IMR-90 (cell line): Measurements from ENCODE around the gene SLIT3. TPM values are rescaled to one million over a fixed set of nuclear protein-coding genes. Genes with fewer than 3 reads are reported as not detected.

Source experiments
- ATAC-seq: fragments of 200-7000 bp; cut with Tn5 transposase; 2 replicates; pipeline ENCODE4 v1.9.1; 2020; ENCODE audit warnings: low read depth, mild to moderate bottlenecking, moderate library complexity
- BruUV-seq: library from RNA; stranded (reverse); fragments of 400-500 nt; replicated peaks from 2 replicates; lab custom pipeline; 2021; lab: Mats Ljungman, UMichigan
- CTCF ChIA-PET: fragments of 300-600 bp; formaldehyde crosslinking; extraction: SDS; loops from one replicate; lab custom pipeline; 2021; ENCODE audit warnings: antibody characterized with exemption; lab: Yijun Ruan, JAX
- POLR2A ChIA-PET: fragments of 300-600 bp; sonication (Branson Sonifier 250); formaldehyde crosslinking; loops from one replicate; lab custom pipeline; 2022; ENCODE audit warnings: antibody characterized with exemption; ENCODE audit not compliant: unreplicated experiment; lab: Charles Lee
- DNase-seq: peaks from one replicate; pipeline ENCODE4 v3.0.0; 2013
- H2AFZ ChIP-seq: replicated peaks from 2 replicates; pipeline ENCODE3; 2013; ENCODE audit warnings: low read length, mild to moderate bottlenecking; ENCODE audit not compliant: poor library complexity
- H2AK5ac ChIP-seq: 2 replicates; pipeline ENCODE4 v1.6.1; 2013; ENCODE audit warnings: low read depth, low read length, inconsistent platforms
- H2AK9ac ChIP-seq: replicated peaks from 2 replicates; pipeline ENCODE3; 2013; ENCODE audit warnings: mild to moderate bottlenecking, low read depth, low read length, moderate library complexity; ENCODE audit not compliant: poor library complexity
- H2BK120ac ChIP-seq: 2 replicates; pipeline ENCODE4 v1.6.1; 2013; ENCODE audit warnings: low read depth, low read length, inconsistent platforms
- H2BK15ac ChIP-seq: 3 replicates; pipeline ENCODE4 v1.6.1; 2013; ENCODE audit warnings: low read depth, low read length, inconsistent platforms
- H2BK20ac ChIP-seq: 2 replicates; pipeline ENCODE4 v1.6.1; 2013; ENCODE audit warnings: low read depth, mild to moderate bottlenecking, inconsistent platforms, low read length, moderate library complexity
- H2BK5ac ChIP-seq: 2 replicates; pipeline ENCODE4 v1.6.1; 2013; ENCODE audit warnings: mild to moderate bottlenecking, low read depth, low read length, inconsistent platforms; ENCODE audit not compliant: poor library complexity, severe bottlenecking
- H3K14ac ChIP-seq: replicated peaks from 2 replicates; pipeline ENCODE4 v1.6.1; 2013; ENCODE audit warnings: low read depth, low read length, inconsistent platforms
- H3K18ac ChIP-seq: 2 replicates; pipeline ENCODE4 v1.6.1; 2013; ENCODE audit warnings: low read depth, low read length, control low read depth
- H3K23ac ChIP-seq: 2 replicates; pipeline ENCODE4 v1.6.1; 2013; ENCODE audit warnings: low read depth, low read length, inconsistent platforms
- H3K27ac ChIP-seq: 2 replicates; pipeline ENCODE4 v1.5.1; 2013; ENCODE audit warnings: mild to moderate bottlenecking, control low read depth, low read length; ENCODE audit not compliant: insufficient read depth
- H3K27me3 ChIP-seq: 2 replicates; pipeline ENCODE4 v1.6.1; 2013; ENCODE audit warnings: low read length; ENCODE audit not compliant: control insufficient read depth, insufficient read depth
- H3K36me3 ChIP-seq: 2 replicates; pipeline ENCODE4 v1.6.1; 2013; ENCODE audit warnings: low read length, mixed read lengths; ENCODE audit not compliant: control insufficient read depth, insufficient read depth
- H3K4ac ChIP-seq: 2 replicates; pipeline ENCODE4 v1.6.1; 2013; ENCODE audit warnings: low read depth, low read length, inconsistent platforms
- H3K4me1 ChIP-seq: 2 replicates; pipeline ENCODE4 v1.6.1; 2013; ENCODE audit warnings: low read length, mixed read lengths; ENCODE audit not compliant: control insufficient read depth, insufficient read depth
- H3K4me2 ChIP-seq: 2 replicates; pipeline ENCODE4 v1.6.1; 2013; ENCODE audit warnings: low read depth, mild to moderate bottlenecking, control low read depth, low read length, moderate library complexity
- H3K4me3 ChIP-seq: 2 replicates; pipeline ENCODE4 v1.5.1; 2013; ENCODE audit warnings: low read depth, mild to moderate bottlenecking, control low read depth, low read length, moderate library complexity; ENCODE audit not compliant: insufficient read depth
- H3K56ac ChIP-seq: 2 replicates; pipeline ENCODE4 v1.6.1; 2013; ENCODE audit warnings: low read length, inconsistent platforms; ENCODE audit not compliant: insufficient read depth; ENCODE audit errors: extremely low read depth
- H3K79me1 ChIP-seq, 2 experiments: 2 replicates each; pipeline ENCODE4 v1.6.1; 2013; ENCODE audit warnings: low read length in 2 of 2, inconsistent platforms in 1 of 2, low read depth in 1 of 2
- H3K9ac ChIP-seq: 2 replicates; pipeline ENCODE4 v1.6.1; 2013; ENCODE audit warnings: low read depth, low read length, control low read depth
- H3K9me1 ChIP-seq: 2 replicates; pipeline ENCODE4 v1.6.1; 2013; ENCODE audit warnings: low read length, inconsistent platforms; ENCODE audit not compliant: insufficient read depth
- H3K9me3 ChIP-seq: 2 replicates; pipeline ENCODE4 v1.6.1; 2013; ENCODE audit warnings: low read length; ENCODE audit not compliant: control insufficient read depth, insufficient read depth
- H4K20me1 ChIP-seq: 2 replicates; pipeline ENCODE4 v1.6.1; 2013; ENCODE audit warnings: low read length, inconsistent platforms; ENCODE audit not compliant: insufficient read depth
- H4K5ac ChIP-seq: 2 replicates; pipeline ENCODE4 v1.6.1; 2013; ENCODE audit warnings: mild to moderate bottlenecking, low read depth, low read length, control low read depth
- H4K8ac ChIP-seq, 2 experiments: 2 replicates each; pipeline ENCODE4 v1.6.1; 2013; ENCODE audit warnings: low read depth in 2 of 2, low read length in 2 of 2, control low read depth in 1 of 2, inconsistent platforms in 1 of 2
- H4K91ac ChIP-seq: 2 replicates; pipeline ENCODE4 v1.6.1; 2013; ENCODE audit warnings: low read depth, low read length, inconsistent platforms; ENCODE audit not compliant: insufficient read depth
- CEBPB ChIP-seq: IDR thresholded peaks from 2 replicates; pipeline ENCODE4 v1.6.1; 2012; ENCODE audit warnings: low read depth, low read length, improper control_type of control experiment
- CHD1 ChIP-seq: IDR thresholded peaks from 2 replicates; pipeline ENCODE4 v1.6.1; 2012; ENCODE audit warnings: low read depth, low read length, improper control_type of control experiment
- ELK1 ChIP-seq: fragments of 150-350 bp; IDR thresholded peaks from 2 replicates; pipeline ENCODE4 v1.6.1; 2016; ENCODE audit warnings: low read depth, mild to moderate bottlenecking, low read length, moderate library complexity, borderline replicate concordance
- WGBS, 2 experiments: methylation state at CpG; one replicate each; pipeline versions ENCODE4 v1.1.5 to v1.1.7; 2013; ENCODE audit warnings: missing lambda C conversion rate in 2 of 2; ENCODE audit not compliant: insufficient read length in 1 of 2; ENCODE audit errors: extremely low coverage in 2 of 2; 5-methylcytosine and 5-hydroxymethylcytosine counted together
- dilution Hi-C: fragments of 300-500 bp; cut with HindIII; formaldehyde crosslinking; loops from one replicate; pipeline ENCODE4 v1.14.3; 2018; ENCODE audit warnings: low sequenced_read_pairs; ENCODE audit not compliant: unreplicated experiment
- in situ Hi-C: fragments of 300-500 bp; cut with MboI; formaldehyde crosslinking; loops from 3 replicates; pipeline ENCODE4 v1.14.3; 2019; ENCODE audit warnings: low sequenced_read_pairs, inconsistent platforms, mixed read lengths
- intact Hi-C: fragments of 100-400 bp; cut with micrococcal nuclease; formaldehyde crosslinking; loops from 2 replicates; pipeline ENCODE4 v1.10.0; 2022
- polyA plus RNA-seq, 3 experiments: library from polyadenylated mRNA; depleted of rRNA; stranded (reverse); fragments of >200 nt; gene quantifications; 2 replicates each; pipeline ENCODE4 v1.2.3, GENCODE V29; 2012; ENCODE audit warnings: low replicate concordance in 1 of 3
- total RNA-seq: library from RNA; depleted of rRNA; stranded (reverse); fragments of >200 nt; gene quantifications from 2 replicates; pipeline ENCODE4 v1.2.3, GENCODE V29; 2012

The SLIT3 gene
- total and polyA plus RNA-seq, 2 of the 4 experiments (the other 2 are of a cell fraction), result 0.18 to 0.50 TPM

- Histone ChIP-seq H2BK5ac (no peak overlapping the region), H2BK120ac (peak overlapping the region; percentile 88; the same call in 1 of the 2 replicates), H3K18ac (no peak overlapping the region), H3K4me1 (peaks cover 7% of the 10 kb centered on the region), H3K4ac (no peak overlapping the region), H4K5ac (no peak overlapping the region), H2BK15ac (peak overlapping the region; percentile 36; the same call in 1 of the 3 replicates), H3K79me1 (no peaks in the 10 kb centered on the region), H3K56ac (no peak overlapping the region), H2BK20ac (peak overlapping the region; percentile 6; the same call in 1 of the 2 replicates), H3K23ac (no peak overlapping the region), H3K4me2 (no peak overlapping the region), H2AK5ac (no peak overlapping the region), H4K8ac (0 out of 4 replicates have a peak overlapping the region, but pooled peaks of 1 of the 2 experiments have one; percentile 2), H3K36me3 (no peaks in the 10 kb centered on the region), H2AFZ (peak overlapping the region; percentile 54), H3K9ac (no peak overlapping the region), H3K9me1 (peaks cover 9% of the 10 kb centered on the region; the same call in 1 of the 2 replicates), H4K20me1 (no peaks in the 10 kb centered on the region), H4K91ac (no peak overlapping the region), H3K27me3 (no peaks in the 10 kb centered on the region), H3K4me3 (no peak overlapping the region), H3K27ac (no peak overlapping the region), H3K9me3 (no peaks in the 10 kb centered on the region), H2AK9ac (no peak overlapping the region), H3K14ac (no peak overlapping the region; the same call in 1 of the 2 replicates)
- dilution Hi-C loops (no loop called here), in situ Hi-C loops (no loop called here), intact Hi-C loops (no loop called here)
- DNase-seq (peak; percentile 47), ATAC-seq (no peak)
- ChIA-PET CTCF (interaction anchor here (0.6 kb wide), 1 partner anchor 37 kb away, joined by 4 read pairs; no protein-coding TSS in a partner anchor), POLR2A (no interaction called here)
- no TSS peak for BruUV-seq
- TF ChIP-seq CHD1 (no peak), ELK1 (no peak), CEBPB (no peak)
- no CpG with 5 or more reads among the region's 4 CpGs for WGBS, 2 experiments
These were observed 586.9 kb downstream of the SLIT3 start for GRCh38 chr5:168714046-168714445.
